Measurements from ENCODE around the gene EFEMP2.

- TF ChIP-seq, protein P1, sequence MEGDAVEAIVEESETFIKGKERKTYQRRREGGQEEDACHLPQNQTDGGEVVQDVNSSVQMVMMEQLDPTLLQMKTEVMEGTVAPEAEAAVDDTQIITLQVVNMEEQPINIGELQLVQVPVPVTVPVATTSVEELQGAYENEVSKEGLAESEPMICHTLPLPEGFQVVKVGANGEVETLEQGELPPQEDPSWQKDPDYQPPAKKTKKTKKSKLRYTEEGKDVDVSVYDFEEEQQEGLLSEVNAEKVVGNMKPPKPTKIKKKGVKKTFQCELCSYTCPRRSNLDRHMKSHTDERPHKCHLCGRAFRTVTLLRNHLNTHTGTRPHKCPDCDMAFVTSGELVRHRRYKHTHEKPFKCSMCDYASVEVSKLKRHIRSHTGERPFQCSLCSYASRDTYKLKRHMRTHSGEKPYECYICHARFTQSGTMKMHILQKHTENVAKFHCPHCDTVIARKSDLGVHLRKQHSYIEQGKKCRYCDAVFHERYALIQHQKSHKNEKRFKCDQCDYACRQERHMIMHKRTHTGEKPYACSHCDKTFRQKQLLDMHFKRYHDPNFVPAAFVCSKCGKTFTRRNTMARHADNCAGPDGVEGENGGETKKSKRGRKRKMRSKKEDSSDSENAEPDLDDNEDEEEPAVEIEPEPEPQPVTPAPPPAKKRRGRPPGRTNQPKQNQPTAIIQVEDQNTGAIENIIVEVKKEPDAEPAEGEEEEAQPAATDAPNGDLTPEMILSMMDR (IDR thresholded peaks at IDR 0.05; ENCODE audit: insufficient read depth, low read length, poor library complexity, severe bottlenecking), result no peak
- no peak for TF ChIP-seq EZH2phosphoT487 (conservative IDR thresholded peaks at IDR 0.05; ENCODE audit: low read length)
These were observed 14.5 kb upstream of the EFEMP2 start for GRCh38 chr11:65886826-65887722.
